ENCODE results near the gene SLC39A11.

- TF ChIP-seq, protein P1, sequence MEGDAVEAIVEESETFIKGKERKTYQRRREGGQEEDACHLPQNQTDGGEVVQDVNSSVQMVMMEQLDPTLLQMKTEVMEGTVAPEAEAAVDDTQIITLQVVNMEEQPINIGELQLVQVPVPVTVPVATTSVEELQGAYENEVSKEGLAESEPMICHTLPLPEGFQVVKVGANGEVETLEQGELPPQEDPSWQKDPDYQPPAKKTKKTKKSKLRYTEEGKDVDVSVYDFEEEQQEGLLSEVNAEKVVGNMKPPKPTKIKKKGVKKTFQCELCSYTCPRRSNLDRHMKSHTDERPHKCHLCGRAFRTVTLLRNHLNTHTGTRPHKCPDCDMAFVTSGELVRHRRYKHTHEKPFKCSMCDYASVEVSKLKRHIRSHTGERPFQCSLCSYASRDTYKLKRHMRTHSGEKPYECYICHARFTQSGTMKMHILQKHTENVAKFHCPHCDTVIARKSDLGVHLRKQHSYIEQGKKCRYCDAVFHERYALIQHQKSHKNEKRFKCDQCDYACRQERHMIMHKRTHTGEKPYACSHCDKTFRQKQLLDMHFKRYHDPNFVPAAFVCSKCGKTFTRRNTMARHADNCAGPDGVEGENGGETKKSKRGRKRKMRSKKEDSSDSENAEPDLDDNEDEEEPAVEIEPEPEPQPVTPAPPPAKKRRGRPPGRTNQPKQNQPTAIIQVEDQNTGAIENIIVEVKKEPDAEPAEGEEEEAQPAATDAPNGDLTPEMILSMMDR (IDR thresholded peaks at IDR 0.05; ENCODE audit: low read depth, low read length, missing input control): no peak
- TF ChIP-seq, protein P2, sequence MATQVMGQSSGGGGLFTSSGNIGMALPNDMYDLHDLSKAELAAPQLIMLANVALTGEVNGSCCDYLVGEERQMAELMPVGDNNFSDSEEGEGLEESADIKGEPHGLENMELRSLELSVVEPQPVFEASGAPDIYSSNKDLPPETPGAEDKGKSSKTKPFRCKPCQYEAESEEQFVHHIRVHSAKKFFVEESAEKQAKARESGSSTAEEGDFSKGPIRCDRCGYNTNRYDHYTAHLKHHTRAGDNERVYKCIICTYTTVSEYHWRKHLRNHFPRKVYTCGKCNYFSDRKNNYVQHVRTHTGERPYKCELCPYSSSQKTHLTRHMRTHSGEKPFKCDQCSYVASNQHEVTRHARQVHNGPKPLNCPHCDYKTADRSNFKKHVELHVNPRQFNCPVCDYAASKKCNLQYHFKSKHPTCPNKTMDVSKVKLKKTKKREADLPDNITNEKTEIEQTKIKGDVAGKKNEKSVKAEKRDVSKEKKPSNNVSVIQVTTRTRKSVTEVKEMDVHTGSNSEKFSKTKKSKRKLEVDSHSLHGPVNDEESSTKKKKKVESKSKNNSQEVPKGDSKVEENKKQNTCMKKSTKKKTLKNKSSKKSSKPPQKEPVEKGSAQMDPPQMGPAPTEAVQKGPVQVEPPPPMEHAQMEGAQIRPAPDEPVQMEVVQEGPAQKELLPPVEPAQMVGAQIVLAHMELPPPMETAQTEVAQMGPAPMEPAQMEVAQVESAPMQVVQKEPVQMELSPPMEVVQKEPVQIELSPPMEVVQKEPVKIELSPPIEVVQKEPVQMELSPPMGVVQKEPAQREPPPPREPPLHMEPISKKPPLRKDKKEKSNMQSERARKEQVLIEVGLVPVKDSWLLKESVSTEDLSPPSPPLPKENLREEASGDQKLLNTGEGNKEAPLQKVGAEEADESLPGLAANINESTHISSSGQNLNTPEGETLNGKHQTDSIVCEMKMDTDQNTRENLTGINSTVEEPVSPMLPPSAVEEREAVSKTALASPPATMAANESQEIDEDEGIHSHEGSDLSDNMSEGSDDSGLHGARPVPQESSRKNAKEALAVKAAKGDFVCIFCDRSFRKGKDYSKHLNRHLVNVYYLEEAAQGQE (IDR thresholded peaks at IDR 0.05): no peak
- TF ChIP-seq GABPA (IDR thresholded peaks at IDR 0.05 in 1 of 2, conservative IDR thresholded peaks at IDR 0.05 in 1 of 2) (no peak), YY1 (IDR thresholded peaks at IDR 0.05) (no peak), RAD21 (IDR thresholded peaks at IDR 0.05) (no peak), JUND (IDR thresholded peaks at IDR 0.05) (no peak), FOXA2 (IDR thresholded peaks at IDR 0.05) (no peak), TAF1 (conservative IDR thresholded peaks at IDR 0.05) (no peak), EGR1 (IDR thresholded peaks at IDR 0.05; ENCODE audit: low read depth in 2 of 2) (no peak)
- TF ChIP-seq, protein P3, sequence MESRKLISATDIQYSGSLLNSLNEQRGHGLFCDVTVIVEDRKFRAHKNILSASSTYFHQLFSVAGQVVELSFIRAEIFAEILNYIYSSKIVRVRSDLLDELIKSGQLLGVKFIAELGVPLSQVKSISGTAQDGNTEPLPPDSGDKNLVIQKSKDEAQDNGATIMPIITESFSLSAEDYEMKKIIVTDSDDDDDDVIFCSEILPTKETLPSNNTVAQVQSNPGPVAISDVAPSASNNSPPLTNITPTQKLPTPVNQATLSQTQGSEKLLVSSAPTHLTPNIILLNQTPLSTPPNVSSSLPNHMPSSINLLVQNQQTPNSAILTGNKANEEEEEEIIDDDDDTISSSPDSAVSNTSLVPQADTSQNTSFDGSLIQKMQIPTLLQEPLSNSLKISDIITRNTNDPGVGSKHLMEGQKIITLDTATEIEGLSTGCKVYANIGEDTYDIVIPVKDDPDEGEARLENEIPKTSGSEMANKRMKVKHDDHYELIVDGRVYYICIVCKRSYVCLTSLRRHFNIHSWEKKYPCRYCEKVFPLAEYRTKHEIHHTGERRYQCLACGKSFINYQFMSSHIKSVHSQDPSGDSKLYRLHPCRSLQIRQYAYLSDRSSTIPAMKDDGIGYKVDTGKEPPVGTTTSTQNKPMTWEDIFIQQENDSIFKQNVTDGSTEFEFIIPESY (IDR thresholded peaks at IDR 0.05): no peak
These were observed 190.8 kb downstream of the SLC39A11 start for GRCh38 chr17:72901657-72902056.
